GM12875 (cell line): ENCODE measurements around the gene CNTNAP2.

Experiments used
- H3K4me3 ChIP-seq: one replicate; pipeline ENCODE4 v1.5.1; 2011; ENCODE audit warnings: low read depth, low read length, control low read depth
- TF ChIP-seq, protein P1 (sequence below): IDR thresholded peaks from 2 replicates; pipeline ENCODE4 v1.5.1; 2011; ENCODE audit warnings: low read depth, mild to moderate bottlenecking, control low read depth, inconsistent platforms, low read length, moderate library complexity, borderline replicate concordance; ENCODE audit not compliant: insufficient read depth

CNTNAP2 gene

DNA sequence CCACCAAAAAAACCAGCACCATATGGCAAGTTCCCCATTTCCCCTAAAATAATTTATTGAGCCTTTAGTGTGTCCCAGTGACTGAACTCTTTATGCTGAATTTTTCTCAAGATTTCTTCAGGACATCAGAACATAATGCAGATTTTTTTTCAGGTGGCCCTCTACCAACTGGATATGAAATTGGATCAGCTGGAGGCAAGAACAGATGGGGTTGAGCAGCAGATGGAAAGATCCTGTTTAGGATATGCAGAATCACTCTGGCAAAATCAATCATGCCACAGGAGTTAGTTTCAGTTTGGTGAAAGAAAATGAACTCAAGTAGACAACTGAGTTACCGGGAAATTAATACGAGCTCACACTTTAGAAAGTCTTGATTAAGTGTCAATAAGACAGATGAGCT lies 1712.4 kb downstream of the CNTNAP2 start:
- no peak overlapping the region for H3K4me3 ChIP-seq
- TF ChIP-seq, protein P1, sequence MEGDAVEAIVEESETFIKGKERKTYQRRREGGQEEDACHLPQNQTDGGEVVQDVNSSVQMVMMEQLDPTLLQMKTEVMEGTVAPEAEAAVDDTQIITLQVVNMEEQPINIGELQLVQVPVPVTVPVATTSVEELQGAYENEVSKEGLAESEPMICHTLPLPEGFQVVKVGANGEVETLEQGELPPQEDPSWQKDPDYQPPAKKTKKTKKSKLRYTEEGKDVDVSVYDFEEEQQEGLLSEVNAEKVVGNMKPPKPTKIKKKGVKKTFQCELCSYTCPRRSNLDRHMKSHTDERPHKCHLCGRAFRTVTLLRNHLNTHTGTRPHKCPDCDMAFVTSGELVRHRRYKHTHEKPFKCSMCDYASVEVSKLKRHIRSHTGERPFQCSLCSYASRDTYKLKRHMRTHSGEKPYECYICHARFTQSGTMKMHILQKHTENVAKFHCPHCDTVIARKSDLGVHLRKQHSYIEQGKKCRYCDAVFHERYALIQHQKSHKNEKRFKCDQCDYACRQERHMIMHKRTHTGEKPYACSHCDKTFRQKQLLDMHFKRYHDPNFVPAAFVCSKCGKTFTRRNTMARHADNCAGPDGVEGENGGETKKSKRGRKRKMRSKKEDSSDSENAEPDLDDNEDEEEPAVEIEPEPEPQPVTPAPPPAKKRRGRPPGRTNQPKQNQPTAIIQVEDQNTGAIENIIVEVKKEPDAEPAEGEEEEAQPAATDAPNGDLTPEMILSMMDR, result no peak

DNA sequence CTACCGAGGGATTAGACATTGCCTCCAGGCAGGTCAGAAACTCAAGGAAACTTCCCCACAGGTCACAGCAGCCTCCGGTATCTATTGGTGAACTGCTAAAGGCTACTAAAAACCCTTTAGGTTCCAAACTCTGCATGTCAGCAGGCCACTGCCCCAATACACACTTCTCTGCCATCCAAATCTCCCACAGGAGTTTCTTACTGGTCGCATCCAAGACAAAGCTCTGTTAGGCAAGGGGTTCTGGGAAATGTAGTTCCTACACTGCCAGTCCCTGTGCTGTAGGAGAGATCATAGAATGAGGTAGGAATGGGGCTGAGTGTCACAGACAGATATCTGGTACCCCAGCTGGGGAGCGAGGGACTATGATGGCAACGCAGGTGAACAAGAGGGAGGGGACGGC lies 1717.0 kb downstream of the CNTNAP2 start:
- no peak overlapping the region for H3K4me3 ChIP-seq
- TF ChIP-seq, protein P1, result no peak

DNA sequence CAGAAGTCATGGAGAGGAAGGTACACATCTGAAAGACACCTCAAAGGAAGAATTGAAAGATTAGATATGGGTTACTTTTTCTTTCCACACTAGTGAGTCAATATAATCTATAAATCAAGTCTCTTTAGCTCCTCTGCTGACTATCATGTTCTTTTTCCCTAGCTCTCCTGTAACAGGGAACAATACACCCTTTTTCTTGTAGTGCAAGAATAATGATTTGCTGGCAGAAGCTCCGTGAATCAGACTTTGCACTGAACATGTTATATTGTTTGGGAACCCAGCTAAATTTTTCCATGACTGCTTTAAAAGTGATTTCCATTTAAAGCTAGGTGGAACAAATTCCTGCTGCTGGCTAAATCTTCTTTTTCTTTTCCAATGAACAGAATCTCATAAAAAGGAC lies 1717.4 kb downstream of the CNTNAP2 start:
- TF ChIP-seq, protein P1, result no peak
- no peak overlapping the region for H3K4me3 ChIP-seq

DNA sequence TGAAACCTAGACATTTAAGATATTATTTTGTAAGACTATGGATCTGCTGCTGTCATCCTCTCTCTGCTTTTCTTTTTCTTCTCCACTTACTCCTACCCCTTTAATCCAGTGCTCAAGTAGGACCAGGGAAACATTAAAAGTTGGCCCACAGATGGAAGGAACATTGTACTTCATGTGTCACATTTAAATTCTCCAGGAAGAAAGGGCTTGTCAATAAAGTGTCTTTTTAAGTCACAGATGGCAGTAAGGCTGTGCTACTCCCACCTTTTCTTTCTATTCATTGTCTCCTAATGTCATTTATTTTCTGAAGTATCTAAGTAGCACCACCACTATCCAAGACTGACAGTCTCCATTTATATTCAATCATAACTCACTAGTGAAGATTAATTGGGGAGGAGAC lies 1736.2 kb downstream of the CNTNAP2 start:
- TF ChIP-seq, protein P1, result no peak
- H3K4me3 ChIP-seq, result no peak overlapping the region

DNA sequence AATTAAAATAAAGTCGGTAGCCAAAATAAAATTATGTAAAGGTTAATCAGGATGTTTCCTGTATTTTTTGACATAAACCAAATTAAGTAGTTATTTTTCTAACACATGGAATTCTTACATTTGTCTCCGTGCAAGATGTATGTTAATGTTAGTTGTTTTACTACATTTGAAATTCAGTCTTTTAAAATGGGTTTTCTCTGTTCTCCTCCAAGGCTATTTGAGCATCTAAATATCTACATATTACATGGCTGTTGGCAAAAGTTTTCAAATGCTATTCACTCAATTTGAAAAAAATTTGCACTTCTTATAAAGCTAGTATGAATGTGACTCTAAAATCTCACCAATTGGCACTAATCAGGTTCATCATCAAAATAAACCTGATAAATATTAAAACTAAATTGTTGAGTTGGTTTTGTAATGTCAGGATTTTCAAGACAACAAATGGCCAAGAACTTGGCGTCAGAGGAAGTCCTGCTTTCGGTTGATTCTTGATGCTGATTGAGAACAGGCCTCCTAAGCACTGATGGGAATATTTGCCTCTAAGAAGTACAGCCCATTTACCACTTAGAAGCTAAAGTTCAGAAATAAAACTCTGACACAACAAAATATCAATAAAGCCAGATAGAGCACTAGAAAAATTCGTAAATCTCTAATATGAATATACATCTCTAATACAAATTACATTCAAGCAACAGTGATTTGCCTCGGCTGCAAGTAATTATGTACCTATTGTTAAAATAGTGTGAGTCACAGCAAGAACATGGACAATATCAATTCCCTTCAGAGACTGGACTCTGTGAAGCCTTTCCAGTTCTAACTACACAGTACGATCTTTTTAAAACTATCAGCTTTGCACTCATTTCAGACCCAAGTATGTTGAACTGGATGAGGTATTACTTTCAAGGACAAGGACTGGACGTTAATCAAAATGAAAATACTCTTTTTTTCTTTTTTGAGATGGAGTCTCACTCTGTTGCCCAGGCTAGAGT lies 1740.8 kb downstream of the CNTNAP2 start:
- TF ChIP-seq, protein P1, result no peak

DNA sequence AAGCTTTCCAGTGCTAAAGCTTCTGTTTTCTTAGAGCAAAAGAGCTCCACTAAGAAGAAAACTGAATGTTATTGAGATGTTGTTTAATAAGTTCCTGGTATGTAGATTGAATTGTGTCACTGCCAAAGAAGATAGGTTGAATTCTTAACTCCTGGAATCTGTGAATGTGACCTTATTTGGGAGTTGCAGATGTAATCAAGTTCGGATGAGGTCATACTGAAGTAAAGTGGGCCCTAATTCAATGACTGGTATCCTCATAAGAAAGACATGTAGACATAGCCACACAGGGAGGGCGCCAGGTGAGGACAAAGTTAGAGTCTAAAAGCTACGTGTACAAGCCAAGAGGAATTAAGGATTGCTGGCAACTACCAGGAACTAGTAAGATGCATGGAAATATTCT lies 1741.8 kb downstream of the CNTNAP2 start:
- TF ChIP-seq, protein P1, result no peak
- no peak overlapping the region for H3K4me3 ChIP-seq

More for the DNA sequence above, 1740.8 kb downstream of the CNTNAP2 start:
- H3K4me3 ChIP-seq, result no peak overlapping the region

DNA sequence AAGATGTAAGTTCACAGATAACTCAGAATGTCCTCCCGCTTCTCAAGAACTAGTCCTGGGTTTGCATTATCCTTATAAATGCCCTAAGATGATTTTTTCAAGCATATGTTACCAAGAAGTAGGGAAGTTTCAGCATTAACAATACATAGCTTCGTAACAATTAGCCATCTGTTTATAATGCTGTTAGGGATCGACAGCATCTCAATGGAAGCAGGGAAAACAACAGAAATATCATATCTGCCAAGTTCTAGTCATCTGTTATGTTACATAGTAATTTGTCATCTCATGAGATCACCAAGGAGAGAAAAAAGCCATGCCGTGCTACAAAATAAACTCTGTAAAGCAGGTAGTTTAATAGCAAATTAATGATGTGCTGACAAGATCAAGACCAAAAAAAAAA lies 1742.4 kb downstream of the CNTNAP2 start:
- H3K4me3 ChIP-seq, result no peak overlapping the region
- TF ChIP-seq, protein P1, result no peak
